ENCODE measurements around the gene SYT6. TPM values are rescaled to one million over a fixed set of nuclear protein-coding genes. Genes with fewer than 3 reads are reported as not detected.
"Not testable (repeated sequence)": the region's sequence is repeated elsewhere in the genome, so short reads cannot be mapped to it uniquely, and the experiment has no call there.

Gene SYT6
- total RNA-seq, 2 experiments from 2014 or later = not detected

- H3K27ac Mint-ChIP-seq = no peak overlapping the region
- DNase-seq = no peak
- H3K4me3 Mint-ChIP-seq = no peak overlapping the region
- H3K27me3 Mint-ChIP-seq (ENCODE audit: low read depth) = no peaks in the 10 kb centered on the region
- CTCF ChIA-PET = no interaction called here
- no peaks in the 10 kb centered on the region for H3K9me3 Mint-ChIP-seq
- intact Hi-C loops (cut with micrococcal nuclease) = no loop called here
- no peaks in the 10 kb centered on the region for H3K4me1 Mint-ChIP-seq (ENCODE audit: low read depth)
- H3K36me3 Mint-ChIP-seq (ENCODE audit: low read depth) = no peaks in the 10 kb centered on the region
These were observed 71.4 kb downstream of the SYT6 start for GRCh38 chr1:114082304-114082630.

GRCh38 chr1:114081437-114082303, 72.0 kb downstream of the SYT6 start:
- CTCF ChIA-PET = no interaction called here
- H3K4me1 Mint-ChIP-seq (ENCODE audit: low read depth) = no peaks in the 10 kb centered on the region
- H3K27ac Mint-ChIP-seq = no peak overlapping the region
- no peaks in the 10 kb centered on the region for H3K36me3 Mint-ChIP-seq (ENCODE audit: low read depth)
- intact Hi-C loops (cut with micrococcal nuclease) = no loop called here
- no peak overlapping the region for H3K4me3 Mint-ChIP-seq
- no peaks in the 10 kb centered on the region for H3K27me3 Mint-ChIP-seq (ENCODE audit: low read depth)
- no peak for DNase-seq
- no peaks in the 10 kb centered on the region for H3K9me3 Mint-ChIP-seq

GRCh38 chr1:114080511-114081436, 72.9 kb downstream of the SYT6 start:
- no peaks in the 10 kb centered on the region for H3K27me3 Mint-ChIP-seq (ENCODE audit: low read depth)
- CTCF ChIA-PET = interaction anchor here (1.4 kb wide), 1 partner anchor 102 kb away, joined by 6 read pairs; the partner anchor contains the start of gene OLFML3
- intact Hi-C loops (cut with micrococcal nuclease) = no loop called here

GRCh38 chr1:114079596-114080190, 74.0 kb downstream of the SYT6 start:
- Mint-ChIP-seq H3K27ac (no peak overlapping the region), H3K4me3 (no peak overlapping the region), H3K27me3 (ENCODE audit: low read depth) (no peaks in the 10 kb centered on the region), H3K36me3 (ENCODE audit: low read depth) (no peaks in the 10 kb centered on the region), H3K9me3 (no peaks in the 10 kb centered on the region), H3K4me1 (ENCODE audit: low read depth) (no peaks in the 10 kb centered on the region)
- CTCF ChIA-PET = interaction anchor here (1.4 kb wide), 1 partner anchor 101 kb away, joined by 6 read pairs; the partner anchor contains the start of gene OLFML3
- intact Hi-C loops (cut with micrococcal nuclease) = no loop called here
- DNase-seq = no peak

More at GRCh38 chr1:114080511-114081436, 72.9 kb downstream of the SYT6 start:
- Mint-ChIP-seq H3K4me3 (no peak overlapping the region), H3K27ac (no peak overlapping the region), H3K36me3 (ENCODE audit: low read depth) (no peaks in the 10 kb centered on the region), H3K4me1 (ENCODE audit: low read depth) (no peaks in the 10 kb centered on the region), H3K9me3 (no peaks in the 10 kb centered on the region)
- no peak for DNase-seq

GRCh38 chr1:114078116-114078515, 75.6 kb downstream of the SYT6 start:
- H3K27ac Mint-ChIP-seq = no peak overlapping the region
- CTCF ChIA-PET = no interaction called here

GRCh38 chr1:114077188-114077587, 76.5 kb downstream of the SYT6 start:
- no peak for DNase-seq
- H3K4me3 Mint-ChIP-seq = no peak overlapping the region
- H3K4me1 Mint-ChIP-seq (ENCODE audit: low read depth) = no peaks in the 10 kb centered on the region
- H3K27me3 Mint-ChIP-seq (ENCODE audit: low read depth) = no peaks in the 10 kb centered on the region
- no peaks in the 10 kb centered on the region for H3K9me3 Mint-ChIP-seq
- CTCF ChIA-PET = no interaction called here
- H3K36me3 Mint-ChIP-seq (ENCODE audit: low read depth) = no peaks in the 10 kb centered on the region
- intact Hi-C loops (cut with micrococcal nuclease) = no loop called here
- H3K27ac Mint-ChIP-seq = no peak overlapping the region

More at GRCh38 chr1:114078116-114078515, 75.6 kb downstream of the SYT6 start:
- no peaks in the 10 kb centered on the region for H3K4me1 Mint-ChIP-seq (ENCODE audit: low read depth)
- no peak overlapping the region for H3K4me3 Mint-ChIP-seq
- intact Hi-C loops (cut with micrococcal nuclease) = no loop called here
- no peaks in the 10 kb centered on the region for H3K36me3 Mint-ChIP-seq (ENCODE audit: low read depth)
- H3K27me3 Mint-ChIP-seq (ENCODE audit: low read depth) = no peaks in the 10 kb centered on the region
- no peaks in the 10 kb centered on the region for H3K9me3 Mint-ChIP-seq
- DNase-seq = no peak

GRCh38 chr1:114076308-114076707, 77.4 kb downstream of the SYT6 start:
- H3K36me3 Mint-ChIP-seq (ENCODE audit: low read depth) = no peaks in the 10 kb centered on the region
- no peaks in the 10 kb centered on the region for H3K4me1 Mint-ChIP-seq (ENCODE audit: low read depth)
- DNase-seq = no peak
- no peak overlapping the region for H3K27ac Mint-ChIP-seq
- CTCF ChIA-PET = no interaction called here
- intact Hi-C loops (cut with micrococcal nuclease) = no loop called here
- H3K27me3 Mint-ChIP-seq (ENCODE audit: low read depth) = no peaks in the 10 kb centered on the region
- H3K4me3 Mint-ChIP-seq = no peak overlapping the region
- H3K9me3 Mint-ChIP-seq = peaks cover 5% of the 10 kb centered on the region

GRCh38 chr1:114075546-114076242, 78.0 kb downstream of the SYT6 start:
- Mint-ChIP-seq H3K27me3 (ENCODE audit: low read depth) (no peaks in the 10 kb centered on the region), H3K9me3 (peaks cover 5% of the 10 kb centered on the region), H3K27ac (no peak overlapping the region), H3K36me3 (ENCODE audit: low read depth) (no peaks in the 10 kb centered on the region), H3K4me1 (ENCODE audit: low read depth) (no peaks in the 10 kb centered on the region), H3K4me3 (no peak overlapping the region)
- CTCF ChIA-PET = no interaction called here
- no peak for DNase-seq
- intact Hi-C loops (cut with micrococcal nuclease) = no loop called here

GRCh38 chr1:114075105-114075504, 78.6 kb downstream of the SYT6 start:
- Mint-ChIP-seq H3K27me3 (ENCODE audit: low read depth) (no peaks in the 10 kb centered on the region), H3K36me3 (ENCODE audit: low read depth) (peaks cover 2% of the 10 kb centered on the region), H3K27ac (no peak overlapping the region), H3K4me3 (no peak overlapping the region), H3K4me1 (ENCODE audit: low read depth) (no peaks in the 10 kb centered on the region), H3K9me3 (peaks cover 5% of the 10 kb centered on the region)
- CTCF ChIA-PET = no interaction called here
- DNase-seq = no peak
- intact Hi-C loops (cut with micrococcal nuclease) = no loop called here

- Mint-ChIP-seq H3K27me3 (ENCODE audit: low read depth) (peaks cover 2% of the 10 kb centered on the region), H3K36me3 (ENCODE audit: low read depth) (peaks cover 2% of the 10 kb centered on the region), H3K27ac (no peak overlapping the region), H3K4me1 (ENCODE audit: low read depth) (no peaks in the 10 kb centered on the region), H3K4me3 (no peak overlapping the region), H3K9me3 (peaks cover 5% of the 10 kb centered on the region)
- DNase-seq = no peak
- CTCF ChIA-PET = interaction anchor here (0.6 kb wide), 1 partner anchor 247 kb away, joined by 5 read pairs; no protein-coding TSS in a partner anchor
- intact Hi-C loops (cut with micrococcal nuclease) = no loop called here
These were observed 81.4 kb downstream of the SYT6 start for GRCh38 chr1:114072246-114072645.

GRCh38 chr1:114069762-114070161, 83.9 kb downstream of the SYT6 start:
- H3K9me3 Mint-ChIP-seq, H3K4me3 Mint-ChIP-seq: not testable (repeated sequence)

GRCh38 chr1:114068684-114069083, 85.0 kb downstream of the SYT6 start:
- H3K4me1 Mint-ChIP-seq (ENCODE audit: low read depth); H3K9me3 Mint-ChIP-seq; intact Hi-C loops (cut with micrococcal nuclease); H3K36me3 Mint-ChIP-seq (ENCODE audit: low read depth); CTCF ChIA-PET; H3K27ac Mint-ChIP-seq; H3K4me3 Mint-ChIP-seq; DNase-seq; H3K27me3 Mint-ChIP-seq (ENCODE audit: low read depth): not testable (repeated sequence)

More at GRCh38 chr1:114069762-114070161, 83.9 kb downstream of the SYT6 start:
- DNase-seq; CTCF ChIA-PET; H3K27ac Mint-ChIP-seq; H3K36me3 Mint-ChIP-seq (ENCODE audit: low read depth); H3K27me3 Mint-ChIP-seq (ENCODE audit: low read depth); intact Hi-C loops (cut with micrococcal nuclease); H3K4me1 Mint-ChIP-seq (ENCODE audit: low read depth): not testable (repeated sequence)
